GM19043 (cell line): Measurements from ENCODE around the gene ATF7IP2.
"Not testable (repeated sequence)": the region's sequence is repeated elsewhere in the genome, so short reads cannot be mapped to it uniquely, and the experiment has no call there.

ENCODE experiments used
- ATAC-seq: cut with Tn5 transposase; IDR thresholded peaks from one replicate; pipeline ENCODE4 v1.9.1; 2021; ENCODE audit warnings: low read depth; ENCODE audit not compliant: unreplicated experiment

ATF7IP2 gene, protein sequence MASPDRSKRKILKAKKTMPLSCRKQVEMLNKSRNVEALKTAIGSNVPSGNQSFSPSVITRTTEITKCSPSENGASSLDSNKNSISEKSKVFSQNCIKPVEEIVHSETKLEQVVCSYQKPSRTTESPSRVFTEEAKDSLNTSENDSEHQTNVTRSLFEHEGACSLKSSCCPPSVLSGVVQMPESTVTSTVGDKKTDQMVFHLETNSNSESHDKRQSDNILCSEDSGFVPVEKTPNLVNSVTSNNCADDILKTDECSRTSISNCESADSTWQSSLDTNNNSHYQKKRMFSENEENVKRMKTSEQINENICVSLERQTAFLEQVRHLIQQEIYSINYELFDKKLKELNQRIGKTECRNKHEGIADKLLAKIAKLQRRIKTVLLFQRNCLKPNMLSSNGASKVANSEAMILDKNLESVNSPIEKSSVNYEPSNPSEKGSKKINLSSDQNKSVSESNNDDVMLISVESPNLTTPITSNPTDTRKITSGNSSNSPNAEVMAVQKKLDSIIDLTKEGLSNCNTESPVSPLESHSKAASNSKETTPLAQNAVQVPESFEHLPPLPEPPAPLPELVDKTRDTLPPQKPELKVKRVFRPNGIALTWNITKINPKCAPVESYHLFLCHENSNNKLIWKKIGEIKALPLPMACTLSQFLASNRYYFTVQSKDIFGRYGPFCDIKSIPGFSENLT

DNA sequence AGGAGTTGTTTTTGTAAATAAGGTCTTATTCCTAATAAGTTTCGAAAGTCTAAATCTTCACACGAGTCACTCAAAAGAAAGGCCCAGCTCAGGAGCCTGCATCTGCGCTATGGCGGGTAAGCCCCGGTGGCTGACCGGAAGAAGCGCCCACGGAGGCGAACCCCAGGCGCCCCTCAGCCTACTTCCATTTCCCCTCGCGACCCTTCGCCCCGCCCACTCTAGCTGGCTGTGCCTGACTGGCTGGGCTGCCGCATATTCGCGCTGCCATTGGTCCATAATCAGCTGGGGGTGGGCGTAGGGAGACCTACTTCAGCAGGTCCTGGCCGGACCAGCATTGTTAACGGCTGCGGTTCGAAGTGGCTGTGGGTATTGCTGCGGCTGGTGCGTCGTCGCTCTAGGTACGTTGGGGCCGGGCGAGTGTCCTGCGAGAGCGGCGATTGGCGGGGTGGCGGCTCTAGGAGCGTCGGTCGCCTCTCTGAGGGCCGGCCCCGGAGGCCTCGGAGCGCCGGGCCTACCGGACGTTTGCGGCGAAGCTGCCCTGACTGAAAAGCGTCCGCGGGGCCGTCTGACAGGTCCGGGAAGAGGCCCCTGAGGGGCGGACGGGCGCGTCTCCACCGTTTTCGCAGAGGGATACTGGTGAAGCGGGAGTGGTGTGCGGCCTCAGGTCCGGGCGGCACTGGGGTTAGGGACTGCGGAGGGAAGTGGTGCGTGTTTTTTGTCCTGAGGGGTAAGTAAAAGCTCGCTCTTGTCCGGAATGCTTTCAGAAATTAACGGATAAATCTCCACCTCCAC lies at the start of gene ATF7IP2:
Gene ATF7IP2, plus strand, starts transcription at position 337 of the 792 bp plus-strand sequence. CDS start 44,560 bp downstream, outside the sequence.
- ATAC-seq = peak; percentile 89

DNA sequence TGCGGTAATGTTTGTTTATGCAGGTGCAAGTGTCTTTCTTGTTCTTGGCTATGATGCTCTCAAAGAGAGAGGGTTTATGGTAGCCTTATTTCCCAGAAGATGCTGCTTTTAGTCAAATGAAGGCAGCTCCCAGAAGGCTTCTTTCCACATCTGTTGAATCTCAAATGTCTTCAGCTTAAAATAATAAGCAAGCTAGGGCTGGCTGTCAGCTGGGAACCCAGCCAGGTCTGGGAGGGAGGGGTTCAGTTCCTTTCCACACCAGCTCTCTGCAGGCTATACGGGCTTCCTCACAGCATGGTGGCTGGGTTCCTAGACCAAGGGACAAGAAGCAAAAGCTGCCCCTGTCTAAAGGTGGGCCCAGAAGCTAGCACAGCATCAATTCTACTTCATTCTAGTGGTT lies 47.4 kb upstream of the ATF7IP2 start:
- ATAC-seq = no peak

DNA sequence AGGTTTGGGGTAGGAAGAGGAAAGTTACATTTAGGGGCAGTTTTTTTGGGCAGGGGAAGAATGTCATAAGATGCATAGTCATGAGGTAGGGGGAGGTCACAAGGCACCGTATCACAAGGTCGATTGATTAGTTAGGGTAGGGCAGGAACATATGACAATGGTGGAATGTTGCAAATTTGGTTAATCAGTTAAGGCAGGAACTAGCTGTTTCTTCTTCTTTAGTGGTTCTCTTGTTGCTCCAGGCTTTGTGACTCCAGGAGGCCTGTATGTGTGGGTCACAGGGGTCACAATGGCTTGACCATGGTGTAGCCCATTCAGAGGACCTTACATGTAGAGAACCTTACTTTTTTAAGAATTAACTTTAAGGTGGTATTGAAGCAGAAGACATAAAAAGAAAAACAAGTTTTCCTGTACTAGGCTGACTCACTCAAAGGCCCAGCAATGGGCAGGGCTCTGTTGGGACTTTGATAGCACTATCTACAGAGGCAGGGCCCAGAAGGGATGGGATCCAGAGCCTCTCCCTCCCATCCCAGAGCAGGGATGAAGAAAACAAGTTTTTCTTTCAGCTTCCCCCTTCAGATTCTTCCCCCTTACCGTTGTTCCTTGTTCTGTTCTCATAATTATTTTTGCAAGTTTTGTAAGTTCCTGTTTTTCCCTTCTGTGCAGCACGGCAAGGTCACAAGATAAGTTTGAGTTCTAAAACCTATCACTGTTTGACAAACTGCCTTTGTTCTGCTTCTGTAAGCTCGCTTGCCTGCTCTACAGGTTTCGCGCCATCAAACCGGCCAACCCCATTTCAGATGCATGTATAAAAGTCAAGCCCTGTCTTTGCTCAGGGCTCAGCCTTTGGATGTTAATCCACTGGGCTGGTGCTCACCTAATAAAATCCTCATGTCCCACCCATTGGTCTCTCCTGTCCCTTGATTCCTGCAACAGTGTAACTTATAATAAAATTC lies 45.8 kb upstream of the ATF7IP2 start:
- no peak for ATAC-seq

DNA sequence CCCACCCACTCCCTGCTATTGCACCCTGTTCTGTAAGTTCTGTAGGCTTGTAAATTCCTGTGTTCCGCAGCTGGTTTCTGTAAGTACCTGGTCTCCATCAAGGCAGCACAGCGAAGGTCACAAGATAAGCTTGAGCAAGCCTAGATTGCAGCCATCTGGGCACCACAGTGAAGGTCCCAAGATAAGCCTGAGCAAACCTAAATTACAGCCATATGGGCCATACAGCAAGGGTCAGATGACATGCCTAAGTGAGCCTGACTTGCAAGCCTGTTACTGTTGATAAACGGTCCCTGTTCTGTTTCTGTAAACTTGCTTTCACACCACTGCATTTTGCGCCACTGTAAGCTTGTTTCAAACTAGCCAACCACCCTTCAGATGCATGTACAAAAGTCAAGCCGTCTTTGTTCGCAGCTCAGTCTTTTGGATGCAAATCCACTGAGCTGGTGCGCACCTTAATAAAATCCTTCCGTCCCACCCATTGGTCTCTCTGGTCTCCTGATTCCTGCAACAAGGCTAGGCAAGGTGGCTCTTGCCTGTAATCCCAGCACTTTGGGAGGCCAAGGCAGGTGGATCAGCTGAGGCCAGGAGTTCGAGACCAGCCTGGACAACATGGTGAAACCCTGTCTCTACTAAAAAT lies 42.6 kb upstream of the ATF7IP2 start:
- no peak for ATAC-seq

DNA sequence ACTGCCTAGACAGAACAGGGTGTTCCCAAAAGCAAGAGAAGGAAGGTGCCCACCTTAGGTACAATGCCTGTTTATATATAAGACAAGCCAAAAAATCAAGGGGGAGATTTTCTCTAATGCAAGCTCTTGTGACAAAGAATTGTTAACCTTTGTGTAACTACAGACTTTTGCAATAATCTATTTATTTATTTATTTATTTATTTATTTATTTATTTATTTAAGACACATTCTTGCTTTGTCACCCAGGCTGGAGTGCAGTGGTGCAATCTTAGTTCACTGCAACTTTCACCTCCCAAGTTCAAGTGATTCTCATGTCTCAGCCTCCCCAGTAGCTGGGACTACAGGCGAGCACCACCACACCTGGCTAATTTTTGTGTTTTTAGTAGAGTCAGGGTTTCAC lies 41.2 kb upstream of the ATF7IP2 start:
- ATAC-seq = not testable (repeated sequence)

DNA sequence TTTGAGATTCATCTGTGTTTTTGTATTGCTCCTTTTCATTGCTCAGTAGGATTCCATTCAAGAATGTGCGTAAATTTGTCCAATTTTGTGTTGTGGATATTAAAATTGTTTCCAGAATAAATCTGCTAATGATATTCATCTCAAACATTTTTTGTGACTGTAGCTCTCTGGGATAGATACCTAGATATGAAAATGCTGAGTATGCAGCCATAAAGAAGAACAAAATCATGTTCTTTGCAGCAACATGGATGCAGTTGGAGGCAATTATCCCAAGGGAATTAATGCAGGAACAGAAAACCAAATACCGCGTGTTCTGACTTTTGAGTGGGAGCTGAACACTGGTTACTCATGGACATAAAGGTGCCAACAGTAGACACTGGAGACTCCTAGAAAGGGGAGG lies 40.2 kb upstream of the ATF7IP2 start:
- no peak for ATAC-seq

DNA sequence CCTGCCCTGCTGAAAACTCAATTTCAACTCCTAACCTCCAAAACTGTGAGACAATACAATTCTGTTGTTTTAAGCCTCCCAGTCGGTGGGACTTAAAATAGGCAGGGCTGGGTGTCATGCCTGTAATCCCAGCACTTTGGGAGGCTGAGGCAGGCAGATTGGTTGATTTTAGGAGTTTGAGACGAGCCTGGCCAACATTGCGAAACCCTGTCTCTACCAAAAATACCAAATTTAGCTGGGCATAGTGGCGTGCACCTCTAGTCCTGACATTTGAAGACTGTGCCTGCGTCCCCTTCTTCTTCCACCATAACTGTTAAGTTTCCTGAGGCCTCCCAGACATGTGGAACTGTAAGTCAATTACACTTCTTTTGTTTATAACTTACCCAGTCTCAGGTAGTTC lies 36.0 kb upstream of the ATF7IP2 start:
- ATAC-seq = no peak

DNA sequence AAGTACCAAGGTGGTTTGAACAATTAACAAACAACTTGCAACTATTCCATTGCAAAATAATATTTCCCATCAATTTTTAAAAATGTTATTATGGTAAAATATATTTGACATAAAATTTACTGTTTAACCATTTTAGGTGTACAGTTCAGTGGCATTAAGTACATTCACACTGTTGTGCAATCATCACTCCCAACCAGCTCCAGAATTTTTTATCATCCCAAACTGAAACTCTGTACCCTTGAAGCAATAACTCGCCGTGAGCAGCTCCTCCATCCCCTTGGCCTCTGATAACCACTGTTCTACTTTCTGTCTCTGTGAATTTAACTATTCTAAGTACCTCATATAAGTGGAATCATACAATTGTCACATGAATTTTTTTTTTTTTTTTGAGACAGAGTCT lies 33.6 kb upstream of the ATF7IP2 start:
- ATAC-seq = no peak

DNA sequence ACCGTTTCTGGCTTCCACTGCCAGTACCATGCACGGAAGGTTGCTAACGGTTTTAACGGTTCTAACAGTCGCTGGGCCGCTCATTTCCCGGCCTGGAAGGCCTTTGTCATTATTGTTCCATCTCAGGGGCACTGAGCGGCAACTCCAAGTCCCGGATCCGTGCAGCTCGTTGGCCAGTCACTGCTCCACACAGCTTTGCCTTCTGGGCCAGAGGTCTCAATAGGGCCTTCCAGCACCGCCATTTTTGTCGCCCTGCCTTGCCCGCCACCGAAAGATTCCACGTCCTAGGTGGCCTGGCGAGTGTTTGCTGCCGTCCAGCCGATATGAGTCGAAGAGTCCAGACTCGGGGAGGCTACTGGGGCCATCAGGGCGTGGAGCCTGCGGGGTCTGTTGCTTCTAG lies 30.3 kb upstream of the ATF7IP2 start:
- no peak for ATAC-seq

DNA sequence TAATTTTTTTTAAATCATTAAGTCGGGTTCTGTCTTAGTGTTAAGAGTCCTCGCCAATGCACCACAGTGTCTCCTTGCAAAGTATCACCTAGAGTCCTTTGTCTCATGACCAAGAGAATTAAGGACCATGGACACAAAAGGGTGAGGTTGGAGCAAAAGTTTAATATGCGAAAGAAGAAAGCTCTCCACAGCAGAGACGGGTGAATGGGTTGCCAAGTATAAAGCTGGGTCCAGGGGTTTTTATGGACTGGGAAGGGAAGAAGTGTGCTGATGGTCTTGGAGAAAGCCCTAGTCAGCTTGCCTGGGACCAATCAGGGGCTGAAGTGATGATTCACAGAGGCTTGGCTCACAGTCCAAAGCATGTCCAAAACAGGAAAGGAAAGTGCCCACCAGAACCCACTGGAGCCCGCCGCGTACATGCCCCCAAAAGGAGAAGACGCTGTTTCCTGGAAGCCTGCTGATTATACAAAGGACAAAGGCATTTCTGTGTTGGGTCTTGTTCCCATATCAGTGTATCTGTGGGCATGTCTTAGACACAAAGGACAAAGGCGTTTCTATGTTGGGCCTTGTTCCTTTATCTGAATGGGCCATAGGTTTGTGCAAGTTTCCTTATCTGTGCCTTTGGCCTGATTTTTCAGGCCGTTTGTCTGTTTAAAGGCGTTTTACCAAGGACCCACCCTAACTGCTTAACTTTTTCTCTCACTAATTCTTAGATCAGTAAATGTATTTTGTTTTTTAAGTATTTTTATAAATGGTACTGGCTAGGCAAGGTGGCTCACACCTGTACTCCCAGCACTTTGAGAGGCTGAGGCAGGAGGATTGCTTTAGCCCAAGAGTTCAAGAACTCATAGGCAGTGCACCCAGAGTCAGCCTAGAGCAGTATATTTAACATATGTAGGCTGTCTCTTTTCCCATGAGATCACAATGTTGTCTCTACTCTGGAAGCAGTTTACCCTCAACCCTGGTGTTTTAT lies 28.7 kb upstream of the ATF7IP2 start:
- no peak for ATAC-seq

DNA sequence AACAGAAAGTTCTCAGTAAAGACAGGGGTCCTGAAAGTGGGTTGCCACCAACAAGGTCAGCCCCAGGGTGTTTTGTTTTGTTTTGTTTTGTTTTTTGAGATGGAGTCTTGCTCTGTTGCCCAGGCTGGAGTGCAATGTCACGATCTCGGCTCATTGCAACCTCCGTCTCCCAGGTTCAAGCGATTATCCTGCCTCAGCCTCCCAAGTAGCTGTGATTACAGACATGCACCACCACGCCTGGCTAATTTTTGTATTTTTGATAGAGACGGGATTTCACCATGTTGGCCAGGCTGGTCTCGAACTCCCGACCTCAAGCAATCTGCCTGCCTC lies 24.1 kb upstream of the ATF7IP2 start:
- not testable (repeated sequence) for ATAC-seq

DNA sequence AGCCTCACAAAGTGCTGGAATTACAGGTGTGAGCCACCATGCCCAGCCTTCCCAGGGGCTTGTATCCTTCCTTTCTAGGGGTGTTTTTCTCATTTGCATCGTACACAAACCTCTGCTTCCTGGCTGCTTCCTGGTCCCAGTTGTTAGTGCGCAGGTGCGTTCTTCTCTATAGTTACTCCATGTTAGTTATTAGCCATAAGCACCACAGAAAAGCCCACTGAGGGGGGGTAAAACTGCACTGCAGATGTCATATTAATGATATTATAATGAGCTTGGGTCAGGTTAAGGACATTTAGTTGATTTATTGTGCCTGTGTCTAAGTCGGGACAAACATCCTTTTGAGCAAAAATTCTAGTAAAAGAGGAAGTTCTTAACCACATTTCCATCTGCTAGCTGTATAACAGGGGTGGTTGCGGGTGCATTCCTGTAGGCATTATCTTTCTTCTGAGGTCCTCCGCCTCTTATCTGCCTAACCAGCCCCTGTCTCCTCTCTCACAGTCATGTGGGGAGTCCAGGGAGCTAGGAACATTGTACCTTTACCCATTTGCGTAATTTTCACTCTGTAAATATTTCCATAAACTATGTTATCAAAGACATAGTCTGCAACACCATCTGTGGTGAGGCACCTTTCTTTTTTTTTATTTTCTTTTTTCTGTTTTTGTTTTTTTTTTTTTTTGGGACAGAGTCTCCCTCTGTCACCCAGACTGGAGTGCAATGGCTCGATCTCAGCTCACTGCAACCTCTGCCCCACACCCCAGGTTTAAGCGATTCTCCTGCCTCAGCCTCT lies 23.6 kb upstream of the ATF7IP2 start:
- ATAC-seq = peak; percentile 53

DNA sequence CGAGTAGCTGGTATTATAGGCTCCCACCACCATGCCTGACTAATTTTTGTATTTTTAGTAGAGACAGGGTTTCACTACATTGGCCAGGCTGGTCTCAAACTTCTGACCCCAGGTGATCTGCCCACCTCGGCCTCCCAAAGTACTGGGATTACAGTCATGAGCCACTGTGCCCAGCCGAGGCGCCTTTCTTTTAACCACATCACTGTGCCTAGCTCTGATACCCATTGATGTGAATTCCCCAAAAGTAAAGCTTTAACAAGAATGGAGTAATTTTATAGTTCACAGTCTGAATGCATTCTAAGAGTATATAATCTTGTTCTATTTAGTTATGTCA lies 23.0 kb upstream of the ATF7IP2 start:
- ATAC-seq = not testable (repeated sequence)

DNA sequence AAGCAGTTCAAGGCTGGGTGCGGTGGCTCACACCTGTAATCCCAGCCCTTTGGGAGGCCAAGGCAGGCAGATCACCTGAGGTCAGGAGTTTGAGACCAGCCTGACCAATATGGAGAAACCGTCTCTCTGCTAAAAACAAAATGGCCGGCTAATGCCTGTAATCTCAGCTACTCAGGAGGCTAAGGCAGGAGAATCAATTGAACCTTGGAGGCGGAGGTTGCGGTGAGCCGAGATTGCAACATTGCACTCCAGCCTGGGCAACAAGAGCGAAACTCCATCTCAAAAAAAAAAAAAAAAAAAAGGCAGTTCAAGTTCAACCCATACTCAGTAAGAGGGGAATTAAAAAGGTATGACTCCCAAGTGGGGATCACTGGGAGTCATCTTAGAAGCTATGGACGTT lies 19.2 kb upstream of the ATF7IP2 start:
- not testable (repeated sequence) for ATAC-seq

DNA sequence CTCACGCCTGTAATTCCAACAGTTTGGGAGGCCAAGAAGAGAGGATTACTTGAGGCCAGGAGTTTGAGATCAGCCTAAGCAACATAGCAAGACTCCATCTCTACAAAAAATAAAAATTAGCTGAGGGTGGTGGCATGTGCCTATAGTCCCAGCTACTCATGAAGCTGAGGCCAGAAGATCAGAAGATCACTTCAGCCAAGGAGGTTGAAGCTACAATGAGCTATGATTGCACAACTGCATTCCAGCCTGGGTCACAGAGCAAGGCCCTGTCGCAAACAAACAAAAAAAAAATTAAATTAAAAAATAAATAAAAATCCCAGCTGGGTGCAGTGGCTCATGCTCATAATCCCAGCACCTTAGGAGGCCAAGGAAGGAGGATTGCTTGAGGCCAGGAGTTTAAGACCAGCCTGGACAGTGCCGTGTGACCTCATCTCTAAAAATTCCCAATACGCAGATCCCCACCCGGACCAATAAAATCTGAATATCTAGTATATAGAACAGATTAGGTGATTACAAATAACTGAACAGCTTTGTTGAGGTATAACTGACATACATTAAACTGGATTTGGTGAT lies 18.2 kb upstream of the ATF7IP2 start:
- ATAC-seq = no peak

DNA sequence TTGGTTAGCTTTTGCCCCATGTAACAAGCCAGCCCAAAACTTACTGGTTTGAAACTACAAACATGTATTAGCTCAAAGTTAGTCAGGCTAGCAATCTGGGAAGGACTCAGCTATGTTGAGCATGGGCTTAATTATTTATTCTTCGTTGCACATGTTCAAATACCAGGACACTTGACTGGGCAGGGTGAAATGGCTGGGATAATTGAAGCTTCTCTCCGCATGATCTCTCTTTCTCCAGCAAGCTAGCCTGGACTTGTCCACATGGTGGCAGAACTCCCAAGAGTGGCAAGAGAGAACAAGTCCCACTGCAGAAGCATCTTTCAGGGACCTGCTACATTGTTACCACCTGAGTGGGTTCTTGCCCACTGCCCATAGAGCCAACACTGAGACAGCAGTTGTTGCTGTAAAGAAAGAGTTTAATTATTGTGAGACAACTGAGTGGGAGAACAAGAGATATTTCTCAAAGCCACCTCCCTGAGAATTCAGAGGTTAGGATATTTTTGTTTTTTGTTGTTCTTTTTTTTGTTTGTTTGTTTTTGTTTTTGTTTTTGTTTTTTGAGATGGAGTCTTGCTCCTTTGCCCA lies 16.8 kb upstream of the ATF7IP2 start:
- ATAC-seq = no peak

DNA sequence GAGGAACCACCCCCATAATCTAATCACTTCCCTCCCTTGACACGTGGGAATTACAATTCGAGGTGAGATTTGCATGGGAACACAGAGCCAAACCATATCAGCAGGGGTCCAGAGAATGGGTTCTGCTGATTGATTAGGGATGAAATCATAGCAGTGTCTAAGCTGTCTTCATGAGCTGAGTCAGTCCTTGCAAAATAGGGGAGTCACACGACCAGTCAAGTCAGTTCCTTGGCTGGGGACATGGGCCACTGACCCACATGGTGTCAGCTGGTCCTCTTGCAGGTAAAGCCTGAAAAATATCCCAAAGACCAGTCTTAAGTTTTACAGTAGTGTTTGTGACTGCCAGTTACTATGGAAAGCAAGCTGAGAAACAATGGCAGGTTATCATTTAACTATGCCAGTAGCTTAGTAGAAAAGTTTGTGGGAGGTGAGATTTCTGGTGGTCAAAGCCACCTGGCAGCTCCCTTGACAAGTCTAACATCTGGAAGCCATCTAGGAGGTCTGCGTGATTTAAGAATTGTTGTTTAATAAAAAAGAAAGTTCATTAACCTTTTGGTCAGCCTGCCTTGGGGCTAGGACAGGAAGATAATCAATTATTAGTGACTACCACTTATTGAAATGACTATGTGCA lies 15.7 kb upstream of the ATF7IP2 start:
- ATAC-seq = peak; percentile 55
